Activated naive CD4-positive, alpha-beta T cell treated with anti-CD3 and anti-CD28 coated beads for 36 hours (primary cell): ENCODE results near the gene MAGEA2B. TPM values are rescaled to one million over a fixed set of nuclear protein-coding genes. Genes with fewer than 3 reads are reported as not detected.
"Not testable (repeated sequence)": the region's sequence is repeated elsewhere in the genome, so short reads cannot be mapped to it uniquely, and the experiment has no call there.

ENCODE experiments used
- CTCF ChIA-PET: fragments of 350-600 bp; sonication (Branson Sonifier 250); formaldehyde crosslinking; loops from one replicate; lab custom pipeline; 2021; ENCODE audit warnings: antibody characterized with exemption; lab: Charles Lee
- DNase-seq: peaks from one replicate; pipeline ENCODE4 v3.0.0-alpha.2; 2020
- H3K27ac Mint-ChIP-seq: one replicate; pipeline ENCODE4 v1.8.0; 2021; ENCODE audit warnings: mild to moderate bottlenecking, mixed read lengths
- H3K27me3 Mint-ChIP-seq: one replicate; pipeline ENCODE4 v1.8.0; 2021; ENCODE audit warnings: low read depth, mixed read lengths
- H3K36me3 Mint-ChIP-seq: one replicate; pipeline ENCODE4 v1.8.0; 2021; ENCODE audit warnings: low read depth, mixed read lengths
- H3K4me1 Mint-ChIP-seq: one replicate; pipeline ENCODE4 v1.8.0; 2021; ENCODE audit warnings: low read depth, mixed read lengths
- H3K4me3 Mint-ChIP-seq: one replicate; pipeline ENCODE4 v1.8.0; 2021; ENCODE audit warnings: mild to moderate bottlenecking, moderate library complexity, mixed read lengths
- H3K9me3 Mint-ChIP-seq: one replicate; pipeline ENCODE4 v1.8.0; 2021; ENCODE audit warnings: mixed read lengths
- intact Hi-C: fragments of 100-400 bp; cut with micrococcal nuclease; formaldehyde crosslinking; loops from one replicate; pipeline ENCODE4 v1.15.1; 2023
- total RNA-seq, 2 experiments: library from RNA; stranded (reverse); gene quantifications; one replicate each; pipeline ENCODE4 v1.2.3, GENCODE V29; 2021

MAGEA2B gene, protein sequence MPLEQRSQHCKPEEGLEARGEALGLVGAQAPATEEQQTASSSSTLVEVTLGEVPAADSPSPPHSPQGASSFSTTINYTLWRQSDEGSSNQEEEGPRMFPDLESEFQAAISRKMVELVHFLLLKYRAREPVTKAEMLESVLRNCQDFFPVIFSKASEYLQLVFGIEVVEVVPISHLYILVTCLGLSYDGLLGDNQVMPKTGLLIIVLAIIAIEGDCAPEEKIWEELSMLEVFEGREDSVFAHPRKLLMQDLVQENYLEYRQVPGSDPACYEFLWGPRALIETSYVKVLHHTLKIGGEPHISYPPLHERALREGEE
- total RNA-seq: not detected

GRCh38 chrX:152713815-152714787 is at the start of gene MAGEA2B:
Gene MAGEA2B (plus strand): TSS chrX:152714628. CDS start chrX:152717107, 2,479 bp downstream.
- intact Hi-C loops, H3K27me3 Mint-ChIP-seq, H3K9me3 Mint-ChIP-seq, H3K4me1 Mint-ChIP-seq, H3K27ac Mint-ChIP-seq, DNase-seq, H3K36me3 Mint-ChIP-seq, CTCF ChIA-PET, H3K4me3 Mint-ChIP-seq: not testable (repeated sequence)

GRCh38 chrX:152674135-152674534 is 40.3 kb upstream of the MAGEA2B start:
- no peaks in the 10 kb centered on the region for H3K9me3 Mint-ChIP-seq
- DNase-seq: no peak
- peaks cover 3% of the 10 kb centered on the region for H3K27me3 Mint-ChIP-seq
- no peaks in the 10 kb centered on the region for H3K36me3 Mint-ChIP-seq
- intact Hi-C loops: no loop called here
- CTCF ChIA-PET: no interaction called here
- H3K4me3 Mint-ChIP-seq: no peak overlapping the region
- no peak overlapping the region for H3K27ac Mint-ChIP-seq
- H3K4me1 Mint-ChIP-seq: no peaks in the 10 kb centered on the region

DNA sequence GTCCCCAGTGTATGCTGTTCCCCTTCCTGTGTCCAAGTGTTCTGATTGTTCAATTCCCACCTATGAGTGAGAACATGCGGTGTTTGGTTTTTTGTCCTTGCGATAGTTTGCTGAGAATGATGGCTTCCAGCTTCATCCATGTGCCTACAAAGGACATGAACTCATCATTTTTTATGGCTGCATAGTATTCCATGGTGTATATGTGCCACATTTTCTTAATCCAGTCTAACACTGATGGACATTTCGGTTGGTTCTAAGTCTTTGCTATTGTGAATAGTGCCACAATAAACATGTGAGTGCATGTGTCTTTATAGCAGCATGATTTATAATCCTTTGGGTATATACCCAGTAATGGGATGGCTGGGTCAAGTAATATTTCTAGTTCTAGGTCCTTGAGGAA is 39.8 kb upstream of the MAGEA2B start:
- H3K9me3 Mint-ChIP-seq: not testable (repeated sequence)

GRCh38 chrX:152681012-152681411 is 33.4 kb upstream of the MAGEA2B start:
- H3K4me1 Mint-ChIP-seq, CTCF ChIA-PET, H3K27ac Mint-ChIP-seq, H3K36me3 Mint-ChIP-seq, DNase-seq, H3K27me3 Mint-ChIP-seq, H3K4me3 Mint-ChIP-seq, intact Hi-C loops, H3K9me3 Mint-ChIP-seq: not testable (repeated sequence)

More for the DNA sequence above, 39.8 kb upstream of the MAGEA2B start:
- DNase-seq, CTCF ChIA-PET, H3K36me3 Mint-ChIP-seq, H3K4me1 Mint-ChIP-seq, H3K4me3 Mint-ChIP-seq, H3K27ac Mint-ChIP-seq, H3K27me3 Mint-ChIP-seq, intact Hi-C loops: not testable (repeated sequence)

- CTCF ChIA-PET, H3K4me3 Mint-ChIP-seq, H3K27me3 Mint-ChIP-seq, H3K4me1 Mint-ChIP-seq, H3K27ac Mint-ChIP-seq, DNase-seq, H3K9me3 Mint-ChIP-seq, H3K36me3 Mint-ChIP-seq, intact Hi-C loops: not testable (repeated sequence)
Observed at GRCh38 chrX:152697952-152698931, 16.2 kb upstream of the MAGEA2B start, which contains the start of gene MAGEA3. Gene MAGEA3 (plus strand): TSS chrX:152698794. CDS start chrX:152700833, 2,039 bp downstream.

DNA sequence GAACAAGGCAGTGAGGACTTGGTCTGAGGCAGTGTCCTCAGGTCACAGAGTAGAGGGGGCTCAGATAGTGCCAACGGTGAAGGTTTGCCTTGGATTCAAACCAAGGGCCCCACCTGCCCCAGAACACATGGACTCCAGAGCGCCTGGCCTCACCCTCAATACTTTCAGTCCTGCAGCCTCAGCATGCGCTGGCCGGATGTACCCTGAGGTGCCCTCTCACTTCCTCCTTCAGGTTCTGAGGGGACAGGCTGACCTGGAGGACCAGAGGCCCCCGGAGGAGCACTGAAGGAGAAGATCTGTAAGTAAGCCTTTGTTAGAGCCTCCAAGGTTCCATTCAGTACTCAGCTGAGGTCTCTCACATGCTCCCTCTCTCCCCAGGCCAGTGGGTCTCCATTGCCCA is 14.0 kb upstream of the MAGEA2B start:
- H3K9me3 Mint-ChIP-seq, H3K4me3 Mint-ChIP-seq, intact Hi-C loops, H3K27me3 Mint-ChIP-seq, H3K36me3 Mint-ChIP-seq, DNase-seq, H3K27ac Mint-ChIP-seq, CTCF ChIA-PET, H3K4me1 Mint-ChIP-seq: not testable (repeated sequence)

- H3K27me3 Mint-ChIP-seq, H3K4me3 Mint-ChIP-seq, H3K4me1 Mint-ChIP-seq, DNase-seq, H3K27ac Mint-ChIP-seq, CTCF ChIA-PET, H3K36me3 Mint-ChIP-seq, H3K9me3 Mint-ChIP-seq, intact Hi-C loops: not testable (repeated sequence)
Observed at GRCh38 chrX:152706500-152706899, 7.9 kb upstream of the MAGEA2B start.

DNA sequence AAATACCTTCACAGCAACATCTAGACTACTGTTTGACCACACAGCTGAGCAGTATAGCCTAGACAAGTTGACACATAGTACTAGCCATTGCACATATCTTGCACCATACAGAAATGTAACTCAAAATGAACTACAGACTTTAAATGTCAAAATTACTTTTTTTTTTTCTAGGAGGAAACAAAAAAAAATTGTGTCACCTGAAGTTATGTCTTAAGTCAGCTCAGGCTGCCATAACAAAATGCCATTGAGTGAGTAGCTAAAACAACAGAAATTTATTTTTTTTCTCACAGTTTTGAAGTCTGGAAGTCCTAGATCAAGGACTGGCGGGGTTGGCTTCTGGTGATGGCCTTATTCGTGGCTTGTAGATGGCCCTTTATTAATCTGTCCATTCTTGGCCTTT is 5.3 kb upstream of the MAGEA2B start, which contains the start of gene CSAG2:
TSS of gene CSAG2 (minus strand) at position 101 of the 400 bp plus-strand sequence. CDS start 161 bp downstream, outside the sequence.
- CTCF ChIA-PET, H3K27ac Mint-ChIP-seq, H3K36me3 Mint-ChIP-seq: not testable (repeated sequence)

DNA sequence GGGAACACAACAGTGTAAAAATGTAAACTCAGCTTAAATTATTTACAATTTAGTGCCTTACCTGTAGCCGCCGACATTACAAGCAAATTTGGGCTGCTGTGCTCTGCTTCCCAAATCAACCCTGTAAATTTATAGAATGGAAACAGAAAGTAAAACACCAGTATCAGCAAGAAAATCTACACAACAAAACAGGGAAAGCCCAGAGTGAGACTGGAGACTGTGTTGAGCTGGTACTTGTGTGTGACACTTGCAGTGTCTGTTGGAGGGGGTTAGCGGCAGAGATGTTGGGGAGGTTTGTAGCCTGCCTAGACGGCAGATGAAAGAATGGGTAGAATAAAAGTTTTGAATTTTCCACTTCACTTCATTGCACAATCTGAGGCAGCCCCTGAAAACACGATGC is 1.2 kb upstream of the MAGEA2B start:
- CTCF ChIA-PET, H3K4me1 Mint-ChIP-seq, H3K27ac Mint-ChIP-seq, H3K36me3 Mint-ChIP-seq, H3K27me3 Mint-ChIP-seq, H3K9me3 Mint-ChIP-seq, intact Hi-C loops, DNase-seq, H3K4me3 Mint-ChIP-seq: not testable (repeated sequence)

More for the DNA sequence above, 5.3 kb upstream of the MAGEA2B start, which contains the start of gene CSAG2:
- H3K4me3 Mint-ChIP-seq, H3K9me3 Mint-ChIP-seq, DNase-seq, H3K27me3 Mint-ChIP-seq, intact Hi-C loops, H3K4me1 Mint-ChIP-seq: not testable (repeated sequence)

DNA sequence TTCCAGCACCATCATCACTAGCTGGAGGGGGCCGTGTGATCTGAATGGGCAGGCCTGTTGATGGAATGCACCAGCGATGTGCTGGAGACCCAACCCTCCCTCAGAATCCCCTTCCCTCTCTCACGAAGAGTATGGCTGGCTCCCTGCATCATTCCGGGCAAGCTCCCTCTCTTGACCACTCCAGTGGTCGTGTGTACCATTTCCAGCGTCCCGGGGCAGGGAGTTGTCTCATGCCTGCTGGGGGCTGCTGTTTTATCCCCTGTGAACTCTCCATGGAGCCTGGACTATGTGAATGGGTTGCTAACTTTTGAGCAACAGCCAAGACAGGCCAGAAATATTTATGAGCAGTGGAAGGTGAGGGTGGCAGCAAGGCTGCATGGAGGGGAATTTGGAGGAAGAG is 11.0 kb downstream of the MAGEA2B start:
- no peak overlapping the region for H3K4me3 Mint-ChIP-seq
- H3K4me1 Mint-ChIP-seq: no peaks in the 10 kb centered on the region
- DNase-seq: no peak
- no peaks in the 10 kb centered on the region for H3K27me3 Mint-ChIP-seq
- no peaks in the 10 kb centered on the region for H3K9me3 Mint-ChIP-seq
- intact Hi-C loops: no loop called here
- no peak overlapping the region for H3K27ac Mint-ChIP-seq
- CTCF ChIA-PET: no interaction called here
- H3K36me3 Mint-ChIP-seq: no peaks in the 10 kb centered on the region

- CTCF ChIA-PET: no interaction called here
- H3K4me1 Mint-ChIP-seq: no peaks in the 10 kb centered on the region
- H3K9me3 Mint-ChIP-seq: no peaks in the 10 kb centered on the region
- no peaks in the 10 kb centered on the region for H3K27me3 Mint-ChIP-seq
- H3K36me3 Mint-ChIP-seq: no peaks in the 10 kb centered on the region
- DNase-seq: no peak
- H3K27ac Mint-ChIP-seq: no peak within 1 kb of the TSS
- intact Hi-C loops: no loop called here
- H3K4me3 Mint-ChIP-seq: no peak within 1 kb of the TSS
Observed at GRCh38 chrX:152733261-152733975, 19.0 kb downstream of the MAGEA2B start, which contains the start of the genes CSAG1 and MAGEA12. Gene CSAG1 (minus strand): TSS chrX:152733721. CDS start chrX:152732460, 1,261 bp downstream. Gene MAGEA12 (plus strand): TSS chrX:152733757. CDS start chrX:152736162, 2,405 bp downstream.
